ENCODE data around the gene CA10.

CA10 gene

DNA sequence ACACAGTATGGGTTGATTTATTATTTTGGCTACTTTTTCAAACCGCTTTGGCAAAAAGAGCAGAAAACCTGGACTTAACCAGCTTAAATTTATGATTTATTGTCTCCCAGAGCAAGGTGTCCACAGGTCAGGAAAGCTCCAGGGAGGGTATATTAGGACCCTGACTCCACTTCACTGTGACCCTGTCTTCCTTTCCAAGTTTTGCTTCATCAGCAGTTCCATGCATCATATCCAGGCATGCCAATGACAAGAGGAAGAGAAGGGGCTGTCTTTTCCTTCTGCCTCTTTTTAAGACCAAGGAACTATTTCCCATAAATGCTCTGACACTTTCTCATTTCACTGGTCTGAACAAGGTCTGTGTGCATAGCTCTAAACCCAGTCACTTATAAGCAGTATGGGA is 316.8 kb downstream of the CA10 start:
- no peak overlapping the region for H3K27ac ChIP-seq (ENCODE audit: low read depth, low read length, poor library complexity, severe bottlenecking)
- H2AFZ ChIP-seq (ENCODE audit: low read length), result no peak overlapping the region
- no peaks in the 10 kb centered on the region for H3K27me3 ChIP-seq (ENCODE audit: insufficient read depth, low read length)
- H3K4me1 ChIP-seq (ENCODE audit: insufficient read depth, low read length, severe bottlenecking), result no peaks in the 10 kb centered on the region
- H3K79me2 ChIP-seq (ENCODE audit: insufficient read depth, low read length), result no peaks in the 10 kb centered on the region
- no peak overlapping the region for H3K9ac ChIP-seq (ENCODE audit: low read length)
- no peak overlapping the region for H3K4me2 ChIP-seq (ENCODE audit: low read length)
- H3K36me3 ChIP-seq (ENCODE audit: insufficient read depth, low read length), result no peaks in the 10 kb centered on the region
- no peaks in the 10 kb centered on the region for H3F3A ChIP-seq (ENCODE audit: insufficient read depth, low read length)
- no peaks in the 10 kb centered on the region for H3K9me2 ChIP-seq (ENCODE audit: low read depth, low read length)
- no peak for TF ChIP-seq EZH2 (IDR thresholded peaks at IDR 0.05; ENCODE audit: borderline replicate concordance, low read length)
- TF ChIP-seq, protein P1, sequence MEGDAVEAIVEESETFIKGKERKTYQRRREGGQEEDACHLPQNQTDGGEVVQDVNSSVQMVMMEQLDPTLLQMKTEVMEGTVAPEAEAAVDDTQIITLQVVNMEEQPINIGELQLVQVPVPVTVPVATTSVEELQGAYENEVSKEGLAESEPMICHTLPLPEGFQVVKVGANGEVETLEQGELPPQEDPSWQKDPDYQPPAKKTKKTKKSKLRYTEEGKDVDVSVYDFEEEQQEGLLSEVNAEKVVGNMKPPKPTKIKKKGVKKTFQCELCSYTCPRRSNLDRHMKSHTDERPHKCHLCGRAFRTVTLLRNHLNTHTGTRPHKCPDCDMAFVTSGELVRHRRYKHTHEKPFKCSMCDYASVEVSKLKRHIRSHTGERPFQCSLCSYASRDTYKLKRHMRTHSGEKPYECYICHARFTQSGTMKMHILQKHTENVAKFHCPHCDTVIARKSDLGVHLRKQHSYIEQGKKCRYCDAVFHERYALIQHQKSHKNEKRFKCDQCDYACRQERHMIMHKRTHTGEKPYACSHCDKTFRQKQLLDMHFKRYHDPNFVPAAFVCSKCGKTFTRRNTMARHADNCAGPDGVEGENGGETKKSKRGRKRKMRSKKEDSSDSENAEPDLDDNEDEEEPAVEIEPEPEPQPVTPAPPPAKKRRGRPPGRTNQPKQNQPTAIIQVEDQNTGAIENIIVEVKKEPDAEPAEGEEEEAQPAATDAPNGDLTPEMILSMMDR (IDR thresholded peaks at IDR 0.05; ENCODE audit: low read length), result no peak
- H3K4me3 ChIP-seq (ENCODE audit: low read depth, low read length, poor library complexity, severe bottlenecking), result no peak overlapping the region
- H4K20me1 ChIP-seq (ENCODE audit: insufficient read depth, low read length), result no peaks in the 10 kb centered on the region
- H3K9me3 ChIP-seq (ENCODE audit: low read length), result no peaks in the 10 kb centered on the region

DNA sequence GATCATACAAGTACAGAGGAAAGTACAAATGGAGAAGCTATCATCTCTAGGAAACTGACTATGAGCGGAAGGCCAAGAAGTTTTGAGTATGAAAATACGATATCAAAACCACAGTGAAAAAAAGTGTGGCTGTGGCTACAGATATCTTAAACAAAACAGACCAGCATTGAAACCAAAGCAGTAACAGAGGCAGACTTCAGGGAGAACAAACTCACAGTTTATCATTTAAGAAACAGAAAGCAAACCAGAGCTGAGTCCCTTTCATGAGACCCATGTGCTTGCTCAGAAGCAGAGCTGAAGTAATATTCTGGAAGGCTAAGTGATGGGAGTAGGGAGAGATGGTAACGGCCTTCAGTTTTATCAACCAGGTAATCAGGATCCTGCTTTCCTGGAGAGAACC is 317.8 kb downstream of the CA10 start:
- no peak overlapping the region for H3K4me2 ChIP-seq (ENCODE audit: low read length)
- H3K27me3 ChIP-seq (ENCODE audit: insufficient read depth, low read length), result no peaks in the 10 kb centered on the region
- no peak overlapping the region for H3K4me3 ChIP-seq (ENCODE audit: low read depth, low read length, poor library complexity, severe bottlenecking)
- no peak overlapping the region for H3K9ac ChIP-seq (ENCODE audit: low read length)
- H3K27ac ChIP-seq (ENCODE audit: low read depth, low read length, poor library complexity, severe bottlenecking), result no peak overlapping the region
- H3K9me2 ChIP-seq (ENCODE audit: low read depth, low read length), result no peaks in the 10 kb centered on the region
- no peak overlapping the region for H2AFZ ChIP-seq (ENCODE audit: low read length)
- H4K20me1 ChIP-seq (ENCODE audit: insufficient read depth, low read length), result no peaks in the 10 kb centered on the region
- no peaks in the 10 kb centered on the region for H3K4me1 ChIP-seq (ENCODE audit: insufficient read depth, low read length, severe bottlenecking)
- no peaks in the 10 kb centered on the region for H3K36me3 ChIP-seq (ENCODE audit: insufficient read depth, low read length)
- TF ChIP-seq, protein P1 (IDR thresholded peaks at IDR 0.05; ENCODE audit: low read length), result no peak
- TF ChIP-seq EZH2 (IDR thresholded peaks at IDR 0.05; ENCODE audit: borderline replicate concordance, low read length), result no peak
- no peaks in the 10 kb centered on the region for H3F3A ChIP-seq (ENCODE audit: insufficient read depth, low read length)
- no peaks in the 10 kb centered on the region for H3K79me2 ChIP-seq (ENCODE audit: insufficient read depth, low read length)
- H3K9me3 ChIP-seq (ENCODE audit: low read length), result no peaks in the 10 kb centered on the region

DNA sequence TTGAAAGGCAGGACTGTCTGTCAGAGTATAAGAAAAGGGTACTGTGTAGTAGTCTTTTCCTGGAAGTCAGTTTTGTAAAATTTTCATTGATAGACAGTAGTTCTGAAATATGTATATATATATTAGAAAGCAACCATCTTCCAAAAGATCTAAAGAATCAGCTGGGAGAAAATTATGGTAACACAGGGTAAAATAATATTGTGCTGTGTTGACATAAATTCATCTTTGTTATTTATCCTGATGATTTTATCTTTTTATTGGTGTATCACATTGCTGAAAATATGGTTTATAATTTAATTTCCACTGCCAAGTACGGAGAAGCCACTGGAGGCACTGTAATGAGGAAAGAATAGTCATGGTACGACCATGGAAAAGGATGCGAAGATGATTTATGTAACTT is 324.9 kb downstream of the CA10 start:
- Histone ChIP-seq H3K36me3 (ENCODE audit: insufficient read depth, low read length) (no peaks in the 10 kb centered on the region), H3K9ac (ENCODE audit: low read length) (no peak overlapping the region), H3K9me3 (ENCODE audit: low read length) (no peaks in the 10 kb centered on the region), H3K9me2 (ENCODE audit: low read depth, low read length) (no peaks in the 10 kb centered on the region), H4K20me1 (ENCODE audit: insufficient read depth, low read length) (no peaks in the 10 kb centered on the region), H3K4me3 (ENCODE audit: low read depth, low read length, poor library complexity, severe bottlenecking) (no peak overlapping the region), H3K27ac (ENCODE audit: low read depth, low read length, poor library complexity, severe bottlenecking) (no peak overlapping the region), H3K79me2 (ENCODE audit: insufficient read depth, low read length) (no peaks in the 10 kb centered on the region), H3K27me3 (ENCODE audit: insufficient read depth, low read length) (no peaks in the 10 kb centered on the region), H3F3A (ENCODE audit: insufficient read depth, low read length) (no peaks in the 10 kb centered on the region), H3K4me1 (ENCODE audit: insufficient read depth, low read length, severe bottlenecking) (no peaks in the 10 kb centered on the region), H2AFZ (ENCODE audit: low read length) (no peak overlapping the region), H3K4me2 (ENCODE audit: low read length) (no peak overlapping the region)
- TF ChIP-seq, protein P1 (IDR thresholded peaks at IDR 0.05; ENCODE audit: low read length), result no peak
- no peak for TF ChIP-seq EZH2 (IDR thresholded peaks at IDR 0.05; ENCODE audit: borderline replicate concordance, low read length)
